Endothelial cell of umbilical vein (primary cell): ENCODE results near the gene SETD1A.

ENCODE experiments used
- TF ChIP-seq, protein P1 (sequence below): IDR thresholded peaks from 2 replicates; pipeline ENCODE4 v1.6.1; 2011; ENCODE audit not compliant: insufficient read depth, insufficient read length
- TF ChIP-seq, protein P2 (sequence below), 2 donors: IDR thresholded peaks; 1 replicate in 1 of 2; 2 replicates in 1 of 2; pipeline ENCODE4 v1.5.1; 2011; ENCODE audit warnings: low read length in 2 of 2, mild to moderate bottlenecking in 2 of 2, moderate library complexity in 2 of 2, control low read depth in 1 of 2, inconsistent platforms in 1 of 2, low read depth in 1 of 2; ENCODE audit not compliant: insufficient read depth in 1 of 2; ENCODE audit errors: extremely low read depth in 1 of 2

DNA sequence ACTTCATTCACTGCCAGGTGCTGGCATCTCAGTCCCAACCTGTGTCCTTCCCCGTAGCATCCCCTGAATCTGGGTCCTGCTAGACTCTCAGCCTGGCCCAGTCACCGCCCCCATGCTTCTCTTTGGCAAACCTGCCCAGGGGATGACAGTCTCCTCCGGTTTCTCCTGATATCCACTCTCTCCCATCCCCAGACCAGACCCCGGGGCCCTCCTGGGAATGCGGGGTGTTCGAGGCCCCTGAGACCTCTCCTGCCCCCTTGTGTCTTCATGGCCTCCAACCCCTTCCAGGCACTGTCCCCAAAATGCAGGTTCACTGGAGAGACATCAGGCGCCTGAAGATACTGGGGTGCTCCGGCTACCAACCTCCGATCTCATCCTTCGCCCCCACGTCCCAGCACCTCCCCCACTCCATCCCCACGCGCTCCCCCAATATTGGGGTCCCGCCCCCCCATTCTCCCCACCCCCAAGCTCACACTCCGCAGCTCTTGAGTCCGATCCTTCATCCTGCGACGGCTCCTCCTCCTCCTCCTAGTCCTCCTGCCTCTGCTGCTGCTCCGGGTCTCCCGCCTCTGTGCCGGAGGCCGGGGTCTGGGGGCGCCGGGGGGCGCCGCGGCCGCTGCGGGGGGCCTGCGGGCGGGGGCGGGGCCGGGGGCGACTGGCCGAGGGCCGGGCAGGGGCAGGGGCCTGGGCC, 52.5 kb downstream of the SETD1A start:
- TF ChIP-seq, protein P1, sequence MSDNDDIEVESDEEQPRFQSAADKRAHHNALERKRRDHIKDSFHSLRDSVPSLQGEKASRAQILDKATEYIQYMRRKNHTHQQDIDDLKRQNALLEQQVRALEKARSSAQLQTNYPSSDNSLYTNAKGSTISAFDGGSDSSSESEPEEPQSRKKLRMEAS = no peak
- TF ChIP-seq, protein P2, sequence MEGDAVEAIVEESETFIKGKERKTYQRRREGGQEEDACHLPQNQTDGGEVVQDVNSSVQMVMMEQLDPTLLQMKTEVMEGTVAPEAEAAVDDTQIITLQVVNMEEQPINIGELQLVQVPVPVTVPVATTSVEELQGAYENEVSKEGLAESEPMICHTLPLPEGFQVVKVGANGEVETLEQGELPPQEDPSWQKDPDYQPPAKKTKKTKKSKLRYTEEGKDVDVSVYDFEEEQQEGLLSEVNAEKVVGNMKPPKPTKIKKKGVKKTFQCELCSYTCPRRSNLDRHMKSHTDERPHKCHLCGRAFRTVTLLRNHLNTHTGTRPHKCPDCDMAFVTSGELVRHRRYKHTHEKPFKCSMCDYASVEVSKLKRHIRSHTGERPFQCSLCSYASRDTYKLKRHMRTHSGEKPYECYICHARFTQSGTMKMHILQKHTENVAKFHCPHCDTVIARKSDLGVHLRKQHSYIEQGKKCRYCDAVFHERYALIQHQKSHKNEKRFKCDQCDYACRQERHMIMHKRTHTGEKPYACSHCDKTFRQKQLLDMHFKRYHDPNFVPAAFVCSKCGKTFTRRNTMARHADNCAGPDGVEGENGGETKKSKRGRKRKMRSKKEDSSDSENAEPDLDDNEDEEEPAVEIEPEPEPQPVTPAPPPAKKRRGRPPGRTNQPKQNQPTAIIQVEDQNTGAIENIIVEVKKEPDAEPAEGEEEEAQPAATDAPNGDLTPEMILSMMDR (IDR thresholded peaks at IDR 0.05; ENCODE audit: extremely low read depth in 1 of 2, insufficient read depth in 1 of 2, low read depth in 1 of 2, low read length in 2 of 2) = no peak
